H54 (cell line): ENCODE measurements around the gene MAN1B1.
A peak's percentile ranks its signal among the peaks of the same experiment; 100 is the strongest.

Experiments
- DNase-seq: peaks from one replicate; pipeline ENCODE4 v3.0.0; 2011; ENCODE audit warnings: low spot score, mixed read lengths; ENCODE audit not compliant: insufficient read length
- FAIRE-seq: peaks from 3 replicates; lab custom pipeline; 2011; peaks lifted over from hg19 to GRCh38; lab: Jason Lieb, UNC
- POLR2A ChIP-seq: IDR thresholded peaks from 2 replicates; pipeline ENCODE4 v1.6.1; 2011; ENCODE audit warnings: low read depth, mild to moderate bottlenecking, low read length

Gene MAN1B1

GRCh38 chr9:137046088-137046787 is 40.5 kb upstream of the MAN1B1 start, which contains the start of gene NPDC1:
Gene NPDC1, minus strand, starts transcription at chr9:137046177. Its CDS starts 188 bp downstream, at chr9:137045989.
- DNase-seq (peak; percentile 100), FAIRE-seq (no peak)

GRCh38 chr9:137048655-137049543 is 37.9 kb upstream of the MAN1B1 start:
- no peak for FAIRE-seq
- TF ChIP-seq POLR2A = no peak
- DNase-seq = no peak

More at GRCh38 chr9:137046088-137046787, 40.5 kb upstream of the MAN1B1 start, which contains the start of gene NPDC1:
- TF ChIP-seq POLR2A = peak; percentile 69; the same call in 1 of the 2 replicates

- FAIRE-seq (no peak), DNase-seq (peak; percentile 94)
- no peak for TF ChIP-seq POLR2A
These were observed 37.0 kb upstream of the MAN1B1 start for GRCh38 chr9:137049544-137050449.

GRCh38 chr9:137050570-137050969 is 36.2 kb upstream of the MAN1B1 start:
- FAIRE-seq = peak; percentile 20
- peak; percentile 97 for DNase-seq
- no peak for TF ChIP-seq POLR2A

- TF ChIP-seq POLR2A = no peak
- peak; percentile 100 for DNase-seq
- peak; percentile 72 for FAIRE-seq
These were observed 35.5 kb upstream of the MAN1B1 start for GRCh38 chr9:137051145-137051724.

GRCh38 chr9:137052293-137052692 is 34.5 kb upstream of the MAN1B1 start:
- DNase-seq = no peak
- no peak for TF ChIP-seq POLR2A
- FAIRE-seq = no peak

GRCh38 chr9:137052998-137053943 is 33.5 kb upstream of the MAN1B1 start:
- FAIRE-seq = no peak
- DNase-seq = no peak
- no peak for TF ChIP-seq POLR2A

- no peak for DNase-seq
- no peak for TF ChIP-seq POLR2A
- no peak for FAIRE-seq
These were observed 32.5 kb upstream of the MAN1B1 start, which contains the start of gene ENTPD2 for GRCh38 chr9:137053944-137054931. Gene ENTPD2, minus strand, starts transcription at chr9:137054061. Its CDS starts 64 bp downstream, at chr9:137053997.

GRCh38 chr9:137054932-137055384 is 31.8 kb upstream of the MAN1B1 start:
- FAIRE-seq = no peak
- no peak for TF ChIP-seq POLR2A
- DNase-seq = no peak
